SK-N-SH treated with all-trans-retinoic acid at 6 μM for 48 hours (cell line): ENCODE results near the gene TWIST1.

ENCODE experiments used
- ATAC-seq: fragments of 200-7000 bp; cut with Tn5 transposase; 3 replicates; pipeline ENCODE4 v1.9.1; 2020; ENCODE audit warnings: mild to moderate bottlenecking, moderate library complexity
- ARNTL ChIP-seq: fragments of 450-650 bp; formaldehyde crosslinking; IDR thresholded peaks from 2 replicates; pipeline ENCODE4 v1.5.0; 2020; ENCODE audit warnings: low read depth, mild to moderate bottlenecking, moderate library complexity, borderline replicate concordance
- BACH2 ChIP-seq: fragments of 250-450 bp; sonication (Bioruptor Pico); IDR thresholded peaks from 2 replicates; pipeline ENCODE4 v1.9.0; 2021; ENCODE audit warnings: mild to moderate bottlenecking, borderline replicate concordance
- CSDC2 ChIP-seq: fragments of 250-450 bp; sonication (Bioruptor Pico); IDR thresholded peaks from 2 replicates; pipeline ENCODE4 v1.5.0; 2020; ENCODE audit warnings: mild to moderate bottlenecking, moderate library complexity
- ESRRG ChIP-seq: fragments of 250-450 bp; sonication (Bioruptor Pico); IDR thresholded peaks from 2 replicates; pipeline ENCODE4 v1.6.1; 2021; ENCODE audit warnings: mild to moderate bottlenecking
- ISL1 ChIP-seq: fragments of 250-450 bp; sonication (Bioruptor Pico); IDR thresholded peaks from 2 replicates; pipeline ENCODE4 v2.1.2; 2022; ENCODE audit warnings: mild to moderate bottlenecking, moderate library complexity
- OSR1 ChIP-seq: fragments of 250-450 bp; sonication (Bioruptor Pico); IDR thresholded peaks from 2 replicates; pipeline ENCODE4 v1.8.0; 2022; ENCODE audit warnings: moderate library complexity, mild to moderate bottlenecking, inconsistent platforms
- PPARA ChIP-seq: fragments of 250-450 bp; sonication (Bioruptor Pico); IDR thresholded peaks from 2 replicates; pipeline ENCODE4 v1.5.0; 2020; ENCODE audit warnings: mild to moderate bottlenecking, borderline replicate concordance
- RARB ChIP-seq: fragments of 250-450 bp; sonication (Bioruptor Pico); IDR thresholded peaks from 2 replicates; pipeline ENCODE4 v1.8.0; 2021; ENCODE audit warnings: mild to moderate bottlenecking, moderate library complexity
- SNAI2 ChIP-seq: fragments of 250-450 bp; sonication (Bioruptor Pico); IDR thresholded peaks from 2 replicates; pipeline ENCODE4 v1.5.0; 2020; ENCODE audit warnings: mild to moderate bottlenecking, moderate library complexity
- TCF4 ChIP-seq: fragments of 250-450 bp; sonication (Bioruptor Pico); IDR thresholded peaks from 2 replicates; pipeline ENCODE4 v1.8.0; 2021; ENCODE audit warnings: mild to moderate bottlenecking, moderate library complexity, borderline replicate concordance
- TOX ChIP-seq: fragments of 250-450 bp; sonication (Bioruptor Pico); IDR thresholded peaks from 2 replicates; pipeline ENCODE4 v1.8.0; 2021; ENCODE audit warnings: mild to moderate bottlenecking, moderate library complexity, borderline replicate concordance
- ZC3H10 ChIP-seq: fragments of 250-450 bp; sonication (Bioruptor Pico); IDR thresholded peaks from 2 replicates; pipeline ENCODE4 v1.5.1; 2021; ENCODE audit warnings: mild to moderate bottlenecking, moderate library complexity
- ZFP3 ChIP-seq: fragments of 250-450 bp; sonication (Bioruptor Pico); IDR thresholded peaks from 2 replicates; pipeline ENCODE4 v1.5.0; 2020; ENCODE audit warnings: mild to moderate bottlenecking, moderate library complexity
- ZFP30 ChIP-seq: fragments of 450-650 bp; formaldehyde crosslinking; IDR thresholded peaks from 2 replicates; pipeline ENCODE4 v1.5.0; 2022; ENCODE audit warnings: mild to moderate bottlenecking, moderate library complexity
- ZNF565 ChIP-seq: fragments of 450-650 bp; formaldehyde crosslinking; conservative IDR thresholded peaks from 2 replicates; pipeline ENCODE4 v1.5.0; 2020; ENCODE audit warnings: low read depth, mild to moderate bottlenecking, moderate library complexity
- ZNF70 ChIP-seq: fragments of 450-650 bp; formaldehyde crosslinking; IDR thresholded peaks from 2 replicates; pipeline ENCODE4 v1.5.0; 2020; ENCODE audit warnings: mild to moderate bottlenecking, moderate library complexity
- ZNF8 ChIP-seq: fragments of 450-650 bp; formaldehyde crosslinking; IDR thresholded peaks from 2 replicates; pipeline ENCODE4 v1.5.0; 2020; ENCODE audit warnings: mild to moderate bottlenecking, moderate library complexity
- TF ChIP-seq, protein P1 (sequence below): fragments of 250-450 bp; sonication (Bioruptor Pico); IDR thresholded peaks from 2 replicates; pipeline ENCODE4 v1.5.0; 2020; ENCODE audit warnings: mild to moderate bottlenecking, moderate library complexity
- TF ChIP-seq, protein P2 (sequence below): fragments of 250-450 bp; sonication (Bioruptor Pico); IDR thresholded peaks from 2 replicates; pipeline ENCODE4 v1.8.0; 2020; ENCODE audit warnings: mild to moderate bottlenecking, moderate library complexity, borderline replicate concordance
- TF ChIP-seq, protein P3 (sequence below): fragments of 250-450 bp; sonication (Bioruptor Pico); IDR thresholded peaks from 2 replicates; pipeline ENCODE4 v1.8.0; 2021; ENCODE audit warnings: low read depth, mild to moderate bottlenecking, moderate library complexity, borderline replicate concordance
- TF ChIP-seq, protein P4 (sequence below): fragments of 250-450 bp; sonication (Bioruptor Pico); IDR thresholded peaks from 2 replicates; pipeline ENCODE4 v1.5.1; 2020; ENCODE audit warnings: low read depth, mild to moderate bottlenecking, moderate library complexity

TWIST1 gene

DNA sequence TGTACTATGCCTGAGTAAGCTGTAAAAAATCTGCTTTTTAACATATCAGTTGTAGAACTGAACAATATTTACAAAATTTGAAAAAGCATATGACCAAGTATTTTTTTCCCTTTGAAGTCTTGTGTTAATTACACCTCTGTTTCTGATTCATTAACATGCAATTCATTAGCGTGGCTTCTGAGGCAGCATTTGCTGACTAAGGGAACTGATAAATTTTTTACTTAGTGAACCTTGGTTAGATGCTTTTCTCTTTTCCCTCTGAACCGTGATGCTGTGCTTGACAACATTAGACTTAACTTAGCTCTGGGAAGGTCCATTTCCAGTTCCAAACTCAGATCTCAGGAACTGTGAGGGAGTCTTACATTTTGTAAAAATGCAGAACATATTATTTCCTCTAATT, 28.1 kb downstream of the TWIST1 start:
- no peak for ATAC-seq
- TF ChIP-seq ZFP30 (CRISPR knock-in tag), result no peak
- TF ChIP-seq PPARA (CRISPR knock-in tag), result no peak
- TF ChIP-seq, protein P1, sequence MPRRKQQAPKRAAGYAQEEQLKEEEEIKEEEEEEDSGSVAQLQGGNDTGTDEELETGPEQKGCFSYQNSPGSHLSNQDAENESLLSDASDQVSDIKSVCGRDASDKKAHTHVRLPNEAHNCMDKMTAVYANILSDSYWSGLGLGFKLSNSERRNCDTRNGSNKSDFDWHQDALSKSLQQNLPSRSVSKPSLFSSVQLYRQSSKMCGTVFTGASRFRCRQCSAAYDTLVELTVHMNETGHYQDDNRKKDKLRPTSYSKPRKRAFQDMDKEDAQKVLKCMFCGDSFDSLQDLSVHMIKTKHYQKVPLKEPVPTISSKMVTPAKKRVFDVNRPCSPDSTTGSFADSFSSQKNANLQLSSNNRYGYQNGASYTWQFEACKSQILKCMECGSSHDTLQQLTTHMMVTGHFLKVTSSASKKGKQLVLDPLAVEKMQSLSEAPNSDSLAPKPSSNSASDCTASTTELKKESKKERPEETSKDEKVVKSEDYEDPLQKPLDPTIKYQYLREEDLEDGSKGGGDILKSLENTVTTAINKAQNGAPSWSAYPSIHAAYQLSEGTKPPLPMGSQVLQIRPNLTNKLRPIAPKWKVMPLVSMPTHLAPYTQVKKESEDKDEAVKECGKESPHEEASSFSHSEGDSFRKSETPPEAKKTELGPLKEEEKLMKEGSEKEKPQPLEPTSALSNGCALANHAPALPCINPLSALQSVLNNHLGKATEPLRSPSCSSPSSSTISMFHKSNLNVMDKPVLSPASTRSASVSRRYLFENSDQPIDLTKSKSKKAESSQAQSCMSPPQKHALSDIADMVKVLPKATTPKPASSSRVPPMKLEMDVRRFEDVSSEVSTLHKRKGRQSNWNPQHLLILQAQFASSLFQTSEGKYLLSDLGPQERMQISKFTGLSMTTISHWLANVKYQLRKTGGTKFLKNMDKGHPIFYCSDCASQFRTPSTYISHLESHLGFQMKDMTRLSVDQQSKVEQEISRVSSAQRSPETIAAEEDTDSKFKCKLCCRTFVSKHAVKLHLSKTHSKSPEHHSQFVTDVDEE (CRISPR knock-in tag), result no peak
- TF ChIP-seq TCF4 (CRISPR knock-in tag), result no peak
- TF ChIP-seq RARB (CRISPR knock-in tag), result no peak
- TF ChIP-seq ISL1, result no peak
- TF ChIP-seq, protein P2, sequence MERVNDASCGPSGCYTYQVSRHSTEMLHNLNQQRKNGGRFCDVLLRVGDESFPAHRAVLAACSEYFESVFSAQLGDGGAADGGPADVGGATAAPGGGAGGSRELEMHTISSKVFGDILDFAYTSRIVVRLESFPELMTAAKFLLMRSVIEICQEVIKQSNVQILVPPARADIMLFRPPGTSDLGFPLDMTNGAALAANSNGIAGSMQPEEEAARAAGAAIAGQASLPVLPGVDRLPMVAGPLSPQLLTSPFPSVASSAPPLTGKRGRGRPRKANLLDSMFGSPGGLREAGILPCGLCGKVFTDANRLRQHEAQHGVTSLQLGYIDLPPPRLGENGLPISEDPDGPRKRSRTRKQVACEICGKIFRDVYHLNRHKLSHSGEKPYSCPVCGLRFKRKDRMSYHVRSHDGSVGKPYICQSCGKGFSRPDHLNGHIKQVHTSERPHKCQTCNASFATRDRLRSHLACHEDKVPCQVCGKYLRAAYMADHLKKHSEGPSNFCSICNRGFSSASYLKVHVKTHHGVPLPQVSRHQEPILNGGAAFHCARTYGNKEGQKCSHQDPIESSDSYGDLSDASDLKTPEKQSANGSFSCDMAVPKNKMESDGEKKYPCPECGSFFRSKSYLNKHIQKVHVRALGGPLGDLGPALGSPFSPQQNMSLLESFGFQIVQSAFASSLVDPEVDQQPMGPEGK (CRISPR knock-in tag), result no peak
- TF ChIP-seq TOX (CRISPR knock-in tag), result no peak
- no peak for TF ChIP-seq CSDC2 (CRISPR knock-in tag)
- no peak for TF ChIP-seq OSR1 (CRISPR knock-in tag)
- no peak for TF ChIP-seq ZNF8 (CRISPR knock-in tag)
- TF ChIP-seq, protein P3, sequence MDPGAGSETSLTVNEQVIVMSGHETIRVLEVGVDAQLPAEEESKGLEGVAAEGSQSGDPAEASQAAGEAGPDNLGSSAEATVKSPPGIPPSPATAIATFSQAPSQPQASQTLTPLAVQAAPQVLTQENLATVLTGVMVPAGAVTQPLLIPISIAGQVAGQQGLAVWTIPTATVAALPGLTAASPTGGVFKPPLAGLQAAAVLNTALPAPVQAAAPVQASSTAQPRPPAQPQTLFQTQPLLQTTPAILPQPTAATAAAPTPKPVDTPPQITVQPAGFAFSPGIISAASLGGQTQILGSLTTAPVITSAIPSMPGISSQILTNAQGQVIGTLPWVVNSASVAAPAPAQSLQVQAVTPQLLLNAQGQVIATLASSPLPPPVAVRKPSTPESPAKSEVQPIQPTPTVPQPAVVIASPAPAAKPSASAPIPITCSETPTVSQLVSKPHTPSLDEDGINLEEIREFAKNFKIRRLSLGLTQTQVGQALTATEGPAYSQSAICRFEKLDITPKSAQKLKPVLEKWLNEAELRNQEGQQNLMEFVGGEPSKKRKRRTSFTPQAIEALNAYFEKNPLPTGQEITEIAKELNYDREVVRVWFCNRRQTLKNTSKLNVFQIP, result no peak
- no peak for TF ChIP-seq ZC3H10 (CRISPR knock-in tag)
- no peak for TF ChIP-seq SNAI2 (CRISPR knock-in tag)

DNA sequence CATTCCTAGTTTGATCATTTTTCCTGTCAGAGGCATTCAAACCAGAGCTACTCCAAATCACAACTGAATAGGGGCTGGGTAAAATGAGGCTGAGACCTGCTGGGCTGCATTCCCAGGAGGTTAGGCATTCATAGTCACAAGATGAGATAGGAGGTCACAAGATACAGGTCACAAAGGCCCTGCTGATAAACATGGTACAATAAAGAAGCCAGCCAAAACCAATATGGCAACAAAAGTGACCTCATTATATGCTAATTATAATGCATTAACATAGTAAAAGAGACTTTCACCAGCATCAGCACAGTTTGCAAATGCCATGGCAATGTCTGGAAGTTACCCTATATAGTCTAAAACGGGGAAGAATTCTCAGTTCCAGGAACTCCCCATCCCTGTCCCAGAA, 37.3 kb downstream of the TWIST1 start:
- ATAC-seq, result no peak
- TF ChIP-seq RARB (CRISPR knock-in tag) (no peak), ARNTL (CRISPR knock-in tag) (no peak), ISL1 (no peak), ZNF565 (CRISPR knock-in tag) (no peak), TCF4 (CRISPR knock-in tag) (no peak), SNAI2 (CRISPR knock-in tag) (no peak), ZNF8 (CRISPR knock-in tag) (no peak), ZFP3 (CRISPR knock-in tag) (no peak), ZNF70 (CRISPR knock-in tag) (no peak), OSR1 (CRISPR knock-in tag) (no peak), ESRRG (CRISPR knock-in tag) (no peak), ZFP30 (CRISPR knock-in tag) (no peak), TOX (CRISPR knock-in tag) (no peak), BACH2 (CRISPR knock-in tag) (no peak)
- TF ChIP-seq, protein P1 (CRISPR knock-in tag), result no peak
- TF ChIP-seq, protein P2 (CRISPR knock-in tag), result no peak
- TF ChIP-seq, protein P3, result no peak
- TF ChIP-seq, protein P4, sequence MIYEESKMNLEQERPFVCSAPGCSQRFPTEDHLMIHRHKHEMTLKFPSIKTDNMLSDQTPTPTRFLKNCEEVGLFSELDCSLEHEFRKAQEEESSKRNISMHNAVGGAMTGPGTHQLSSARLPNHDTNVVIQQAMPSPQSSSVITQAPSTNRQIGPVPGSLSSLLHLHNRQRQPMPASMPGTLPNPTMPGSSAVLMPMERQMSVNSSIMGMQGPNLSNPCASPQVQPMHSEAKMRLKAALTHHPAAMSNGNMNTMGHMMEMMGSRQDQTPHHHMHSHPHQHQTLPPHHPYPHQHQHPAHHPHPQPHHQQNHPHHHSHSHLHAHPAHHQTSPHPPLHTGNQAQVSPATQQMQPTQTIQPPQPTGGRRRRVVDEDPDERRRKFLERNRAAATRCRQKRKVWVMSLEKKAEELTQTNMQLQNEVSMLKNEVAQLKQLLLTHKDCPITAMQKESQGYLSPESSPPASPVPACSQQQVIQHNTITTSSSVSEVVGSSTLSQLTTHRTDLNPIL (CRISPR knock-in tag), result no peak
